GM12892 (cell line): ENCODE data around the gene DLG5.

Experiments
- POLR2A ChIP-seq: IDR thresholded peaks from 2 replicates; pipeline ENCODE4 v1.6.1; 2011; ENCODE audit warnings: low read depth, low read length, control low read depth
- POLR2AphosphoS5 ChIP-seq: IDR thresholded peaks from 2 replicates; pipeline ENCODE4 v1.6.1; 2011; ENCODE audit warnings: low read depth, low read length, control low read depth
- TAF1 ChIP-seq: IDR thresholded peaks from 2 replicates; pipeline ENCODE4 v1.6.1; 2011; ENCODE audit warnings: low read depth, mild to moderate bottlenecking, control low read depth, low read length, borderline replicate concordance

- TF ChIP-seq POLR2AphosphoS5, result no peak
- no peak for TF ChIP-seq TAF1
- TF ChIP-seq POLR2A, result no peak
Observed at GRCh38 chr10:77816311-77816710, 110.2 kb downstream of the DLG5 start.
